HCT116 (cell line): ENCODE results near the gene PIGM.

Source experiments
- CEBPB ChIP-seq: IDR thresholded peaks from 2 replicates; pipeline ENCODE4 v1.6.1; 2012; ENCODE audit warnings: low read depth
- CTCF ChIP-seq, 3 experiments: fragments of 200-600 bp in 1 of 3; sonication (generic) in 1 of 3; IDR thresholded peaks in 2 of 3; conservative IDR thresholded peaks in 1 of 3; 2 replicates each; pipeline ENCODE4 v1.5.1; 2012 to 2017; ENCODE audit warnings: low read depth in 2 of 3, low read length in 2 of 3, antibody characterized with exemption in 1 of 3, borderline replicate concordance in 1 of 3, control low read depth in 1 of 3, mild to moderate bottlenecking in 1 of 3, mixed read lengths in 1 of 3, mixed run types in 1 of 3, moderate library complexity in 1 of 3; ENCODE audit not compliant: insufficient read depth in 1 of 3
- EGR1 ChIP-seq: IDR thresholded peaks from 2 replicates; pipeline ENCODE4 v1.6.1; 2012; ENCODE audit warnings: low read depth
- EZH2 ChIP-seq: fragments of 200-600 bp; sonication (generic); IDR thresholded peaks from 2 replicates; pipeline ENCODE4 v1.6.1; 2017; ENCODE audit warnings: antibody characterized with exemption, mixed run types
- POLR2A ChIP-seq: IDR thresholded peaks from 2 replicates; pipeline ENCODE4 v1.7.0; 2011; ENCODE audit warnings: borderline replicate concordance; ENCODE audit not compliant: insufficient read depth, insufficient read length; ENCODE audit errors: extremely low read depth
- POLR2AphosphoS5 ChIP-seq: IDR thresholded peaks from 2 replicates; pipeline ENCODE4 v1.6.1; 2011; ENCODE audit warnings: mild to moderate bottlenecking, low read depth, low read length, moderate library complexity
- RAD21 ChIP-seq: IDR thresholded peaks from 2 replicates; pipeline ENCODE4 v1.6.1; 2012; ENCODE audit warnings: low read depth, mild to moderate bottlenecking
- REST ChIP-seq: IDR thresholded peaks from 2 replicates; pipeline ENCODE4 v1.6.1; 2012; ENCODE audit warnings: low read depth
- SIN3A ChIP-seq: IDR thresholded peaks from 2 replicates; pipeline ENCODE4 v1.6.1; 2012; ENCODE audit warnings: low read depth
- SP1 ChIP-seq: IDR thresholded peaks from 2 replicates; pipeline ENCODE4 v1.6.1; 2012; ENCODE audit warnings: low read depth
- YY1 ChIP-seq: IDR thresholded peaks from 2 replicates; pipeline ENCODE4 v1.6.1; 2011; ENCODE audit warnings: low read length, low read depth, moderate library complexity, mild to moderate bottlenecking; ENCODE audit not compliant: insufficient replicate concordance; ENCODE audit errors: extremely low read depth

DNA sequence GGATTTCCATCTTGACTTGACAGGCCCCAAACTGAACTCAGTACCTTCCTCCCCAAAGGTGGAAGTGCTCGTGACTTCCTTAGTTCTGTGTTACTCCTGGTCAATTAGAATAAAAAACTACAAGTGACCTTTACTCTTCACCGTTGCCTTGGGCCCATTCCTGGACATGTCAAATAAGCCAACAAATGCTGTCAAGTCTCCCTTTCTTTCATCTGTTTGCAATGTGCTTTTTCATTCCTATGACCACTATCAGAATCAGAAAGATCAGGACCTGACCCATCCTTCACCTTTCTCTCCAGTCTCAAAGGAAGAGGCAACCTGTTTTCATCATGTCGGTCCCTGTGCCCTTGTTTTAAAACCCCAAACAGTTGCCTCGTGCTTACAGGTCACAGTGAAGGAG, 43.1 kb upstream of the PIGM start:
- no peak for TF ChIP-seq SP1
- no peak for TF ChIP-seq CTCF (IDR thresholded peaks at IDR 0.05 in 2 of 3, conservative IDR thresholded peaks at IDR 0.05 in 1 of 3; ENCODE audit: borderline replicate concordance in 1 of 3, insufficient read depth in 1 of 3, low read depth in 2 of 3, low read length in 2 of 3)
- no peak for TF ChIP-seq POLR2AphosphoS5
- TF ChIP-seq POLR2A = no peak
- no peak for TF ChIP-seq EGR1
- no peak for TF ChIP-seq REST
- TF ChIP-seq EZH2 = no peak
- no peak for TF ChIP-seq YY1
- TF ChIP-seq CEBPB = no peak
- no peak for TF ChIP-seq SIN3A
- TF ChIP-seq RAD21 = no peak
